HEK293 (cell line): ENCODE data around the gene TMSB4X.

Source experiments
- CTCF ChIA-PET: fragments of 350-600 bp; formaldehyde crosslinking; extraction: SDS; loops from one replicate; lab custom pipeline; 2021; ENCODE audit warnings: antibody characterized with exemption; lab: Yijun Ruan, JAX
- POLR2A ChIA-PET: fragments of 300-600 bp; formaldehyde crosslinking; extraction: SDS; loops from one replicate; lab custom pipeline; 2020; ENCODE audit warnings: antibody characterized with exemption, inconsistent platforms; lab: Yijun Ruan, JAX
- H3K27ac ChIP-seq: fragments of 200-500 bp; sonication (Bioruptor generic); 2 replicates; pipeline ENCODE4 v1.5.1; 2014; ENCODE audit warnings: low read depth, low read length, control low read depth, inconsistent platforms; ENCODE audit errors: extremely low read depth
- H3K36me3 ChIP-seq, 2 experiments: fragments of 200-500 bp in 1 of 2; sonication (Bioruptor generic) in 1 of 2; 1 replicate in 1 of 2; 2 replicates in 1 of 2; pipeline ENCODE4 v1.5.1; 2014 to 2017; ENCODE audit warnings: inconsistent platforms in 2 of 2, low read length in 2 of 2; ENCODE audit not compliant: control insufficient read depth in 2 of 2, insufficient read depth in 1 of 2
- H3K4me1 ChIP-seq: fragments of 200-500 bp; sonication (Bioruptor generic); 2 replicates; pipeline ENCODE4 v1.5.1; 2014; ENCODE audit warnings: mild to moderate bottlenecking, low read length, inconsistent platforms; ENCODE audit not compliant: control insufficient read depth, insufficient read depth
- H3K4me3 ChIP-seq: 2 replicates; pipeline ENCODE4 v1.5.1; 2011; ENCODE audit warnings: low read depth, mild to moderate bottlenecking, control low read depth, low read length, moderate library complexity
- H3K9me3 ChIP-seq: fragments of 200-500 bp; sonication (Bioruptor generic); 2 replicates; pipeline ENCODE4 v1.5.1; 2014; ENCODE audit warnings: low read depth, low read length, inconsistent platforms; ENCODE audit not compliant: control insufficient read depth, insufficient read depth
- GFI1B ChIP-seq: fragments of 450-650 bp; formaldehyde crosslinking; IDR thresholded peaks from 2 replicates; pipeline ENCODE4 v1.5.1; 2016; ENCODE audit warnings: missing biosample characterization, missing genetic modification characterization
- INSM2 ChIP-seq: fragments of 450-650 bp; formaldehyde crosslinking; IDR thresholded peaks from 2 replicates; pipeline ENCODE4 v1.5.1; 2016; ENCODE audit warnings: missing biosample characterization, missing genetic modification characterization
- KLF9 ChIP-seq: fragments of 450-650 bp; formaldehyde crosslinking; IDR thresholded peaks from 2 replicates; pipeline ENCODE4 v1.5.1; 2016; ENCODE audit warnings: missing biosample characterization, missing genetic modification characterization, low read depth
- PRDM1 ChIP-seq: fragments of 450-650 bp; formaldehyde crosslinking; IDR thresholded peaks from 2 replicates; pipeline ENCODE4; 2016; ENCODE audit warnings: missing biosample characterization, missing genetic modification characterization
- PRDM2 ChIP-seq: fragments of 450-650 bp; formaldehyde crosslinking; IDR thresholded peaks from 2 replicates; pipeline ENCODE4 v1.5.1; 2016; ENCODE audit warnings: missing biosample characterization, missing genetic modification characterization, borderline replicate concordance
- RBAK ChIP-seq: fragments of 450-650 bp; formaldehyde crosslinking; IDR thresholded peaks from 2 replicates; pipeline ENCODE4 v1.5.1; 2016; ENCODE audit warnings: missing biosample characterization, missing genetic modification characterization
- REST ChIP-seq: fragments of 450-650 bp; formaldehyde crosslinking; IDR thresholded peaks from 2 replicates; pipeline ENCODE4 v1.5.1; 2016; ENCODE audit warnings: missing biosample characterization, missing genetic modification characterization
- TRIM28 ChIP-seq: IDR thresholded peaks from 2 replicates; pipeline ENCODE4 v1.6.1; 2011; ENCODE audit warnings: low read length, control low read depth, borderline replicate concordance
- ZIC2 ChIP-seq: fragments of 450-650 bp; formaldehyde crosslinking; IDR thresholded peaks from 2 replicates; pipeline ENCODE4 v1.5.1; 2016; ENCODE audit warnings: missing biosample characterization, missing genetic modification characterization
- ZNF140 ChIP-seq: fragments of 450-650 bp; formaldehyde crosslinking; IDR thresholded peaks from 2 replicates; pipeline ENCODE4 v1.5.1; 2016; ENCODE audit warnings: missing biosample characterization, missing genetic modification characterization
- ZNF175 ChIP-seq: fragments of 450-650 bp; formaldehyde crosslinking; IDR thresholded peaks from 2 replicates; pipeline ENCODE4 v1.5.1; 2016; ENCODE audit warnings: missing biosample characterization, missing genetic modification characterization
- ZNF214 ChIP-seq: fragments of 450-650 bp; formaldehyde crosslinking; IDR thresholded peaks from 2 replicates; pipeline ENCODE4 v1.5.1; 2017; ENCODE audit warnings: missing biosample characterization, mild to moderate bottlenecking, missing genetic modification characterization, borderline replicate concordance
- ZNF280D ChIP-seq: fragments of 450-650 bp; formaldehyde crosslinking; IDR thresholded peaks from 2 replicates; pipeline ENCODE4 v1.5.1; 2016; ENCODE audit warnings: missing biosample characterization, missing genetic modification characterization
- ZNF341 ChIP-seq: fragments of 450-650 bp; formaldehyde crosslinking; IDR thresholded peaks from 2 replicates; pipeline ENCODE4; 2016; ENCODE audit warnings: low read depth, missing biosample characterization, missing genetic modification characterization
- ZNF48 ChIP-seq: fragments of 450-650 bp; formaldehyde crosslinking; IDR thresholded peaks from 2 replicates; pipeline ENCODE4 v1.5.1; 2016; ENCODE audit warnings: missing biosample characterization, missing genetic modification characterization
- ZNF501 ChIP-seq: fragments of 450-650 bp; formaldehyde crosslinking; IDR thresholded peaks from 2 replicates; pipeline ENCODE4 v1.5.1; 2016; ENCODE audit warnings: missing biosample characterization, missing genetic modification characterization
- ZNF510 ChIP-seq: fragments of 450-650 bp; formaldehyde crosslinking; IDR thresholded peaks from 2 replicates; pipeline ENCODE4 v1.5.1; 2018; ENCODE audit warnings: mild to moderate bottlenecking, missing genetic modification characterization, missing biosample characterization; ENCODE audit not compliant: insufficient replicate concordance
- ZNF529 ChIP-seq: fragments of 450-650 bp; formaldehyde crosslinking; IDR thresholded peaks from 2 replicates; pipeline ENCODE4 v1.5.1; 2017; ENCODE audit warnings: missing genetic modification characterization, missing biosample characterization; ENCODE audit not compliant: insufficient replicate concordance
- ZNF548 ChIP-seq: fragments of 450-650 bp; formaldehyde crosslinking; IDR thresholded peaks from 2 replicates; pipeline ENCODE4 v1.5.1; 2016; ENCODE audit warnings: missing biosample characterization, missing genetic modification characterization
- ZNF558 ChIP-seq: fragments of 450-650 bp; formaldehyde crosslinking; IDR thresholded peaks from 2 replicates; pipeline ENCODE4 v1.5.1; 2016; ENCODE audit warnings: missing biosample characterization, missing genetic modification characterization
- ZNF660 ChIP-seq: fragments of 450-650 bp; IDR thresholded peaks from 2 replicates; pipeline ENCODE4 v1.5.1; 2018; ENCODE audit warnings: missing biosample characterization, mild to moderate bottlenecking, missing genetic modification characterization
- ZSCAN16 ChIP-seq: fragments of 450-650 bp; formaldehyde crosslinking; IDR thresholded peaks from 2 replicates; pipeline ENCODE4 v1.5.1; 2016; ENCODE audit warnings: missing biosample characterization, missing genetic modification characterization
- ZSCAN18 ChIP-seq: fragments of 450-650 bp; formaldehyde crosslinking; IDR thresholded peaks from 2 replicates; pipeline ENCODE4 v1.5.1; 2016; ENCODE audit warnings: missing biosample characterization, missing genetic modification characterization
- ZSCAN30 ChIP-seq: fragments of 450-650 bp; IDR thresholded peaks from 2 replicates; pipeline ENCODE4 v1.5.1; 2018; ENCODE audit warnings: missing biosample characterization, mild to moderate bottlenecking, missing genetic modification characterization, moderate library complexity

TMSB4X gene

GRCh38 chrX:13008189-13008533, 33.3 kb downstream of the TMSB4X start (continued):
- TF ChIP-seq ZNF280D (no peak), RBAK (tag by site-specific recombination) (no peak), ZNF529 (tag by site-specific recombination) (no peak), ZNF341 (no peak), ZNF501 (tag by site-specific recombination) (no peak), ZSCAN16 (tag by site-specific recombination) (no peak), ZNF214 (no peak), KLF9 (no peak), ZNF175 (no peak), PRDM2 (tag by site-specific recombination) (no peak), ZIC2 (tag by site-specific recombination) (no peak), PRDM1 (tag by site-specific recombination) (no peak), ZNF660 (no peak), GFI1B (tag by site-specific recombination) (no peak), ZSCAN30 (tag by site-specific recombination) (no peak)

- ChIA-PET CTCF (interaction anchor here (0.7 to 1.9 kb wide), 2 partner anchors 41 to 62 kb away, joined by 9 to 14 read pairs; no protein-coding TSS in a partner anchor), POLR2A (no interaction called here)
- no peak overlapping the region for H3K4me3 ChIP-seq
- H3K9me3 ChIP-seq, result no peaks in the 10 kb centered on the region
- H3K27ac ChIP-seq, result no peak overlapping the region
- H3K36me3 ChIP-seq, result no peaks in the 10 kb centered on the region
- H3K4me1 ChIP-seq, result no peaks in the 10 kb centered on the region
- TF ChIP-seq ZNF548 (tag by site-specific recombination), result no peak
- no peak for TF ChIP-seq ZNF140 (tag by site-specific recombination)
- TF ChIP-seq ZNF48, result no peak
- no peak for TF ChIP-seq ZNF510
- no peak for TF ChIP-seq INSM2 (tag by site-specific recombination)
- TF ChIP-seq ZSCAN18 (tag by site-specific recombination), result no peak
- TF ChIP-seq ZNF558 (tag by site-specific recombination), result no peak
- no peak for TF ChIP-seq REST (tag by site-specific recombination)
- no peak for TF ChIP-seq TRIM28
Measured at GRCh38 chrX:13008851-13009250, 33.9 kb downstream of the TMSB4X start.
